MCF 10A (cell line): ENCODE measurements around the gene MPP1. TPM values are rescaled to one million over a fixed set of nuclear protein-coding genes. Genes with fewer than 3 reads are reported as not detected.
"Not testable (repeated sequence)": the region's sequence is repeated elsewhere in the genome, so short reads cannot be mapped to it uniquely, and the experiment has no call there.

Experiments
- BruUV-seq: library from RNA; stranded (reverse); fragments of 400-500 nt; replicated peaks from 2 replicates; lab custom pipeline; 2021; lab: Mats Ljungman, UMichigan
- CTCF ChIA-PET: fragments of 300-600 bp; sonication (Branson Sonifier 250); formaldehyde crosslinking; extraction: SDS; loops from one replicate; lab custom pipeline; 2021; ENCODE audit warnings: antibody characterized with exemption, inconsistent platforms; lab: Yijun Ruan, JAX
- POLR2A ChIA-PET: fragments of 300-600, 350-650 bp; sonication (Branson Sonifier 250); formaldehyde crosslinking; extraction: SDS; loops from one replicate; lab custom pipeline; 2020; ENCODE audit warnings: antibody characterized with exemption, inconsistent platforms; lab: Yijun Ruan, JAX
- DNase-seq: peaks from one replicate; pipeline ENCODE4 v3.0.0-alpha.2; 2018; ENCODE audit not compliant: unreplicated experiment
- H3K27ac Mint-ChIP-seq: one replicate; pipeline ENCODE4 v1.8.0; 2022; ENCODE audit warnings: mild to moderate bottlenecking, low read depth, mixed read lengths; ENCODE audit not compliant: unreplicated experiment
- H3K27me3 Mint-ChIP-seq: one replicate; pipeline ENCODE4 v1.8.0; 2022; ENCODE audit warnings: mixed read lengths; ENCODE audit not compliant: insufficient read depth, unreplicated experiment
- H3K36me3 Mint-ChIP-seq: one replicate; pipeline ENCODE4 v1.8.0; 2022; ENCODE audit warnings: mild to moderate bottlenecking, moderate library complexity, mixed read lengths; ENCODE audit not compliant: insufficient read depth, unreplicated experiment
- H3K4me1 Mint-ChIP-seq: one replicate; pipeline ENCODE4 v1.8.0; 2022; ENCODE audit warnings: mixed read lengths; ENCODE audit not compliant: insufficient read depth, unreplicated experiment
- H3K4me3 Mint-ChIP-seq: one replicate; pipeline ENCODE4 v1.8.0; 2022; ENCODE audit warnings: mild to moderate bottlenecking, moderate library complexity, mixed read lengths; ENCODE audit not compliant: unreplicated experiment
- H3K9me3 Mint-ChIP-seq: one replicate; pipeline ENCODE4 v1.8.0; 2022; ENCODE audit warnings: mixed read lengths; ENCODE audit not compliant: unreplicated experiment
- CTCF ChIP-seq: fragments of 200-600 bp; IDR thresholded peaks from one replicate; pipeline ENCODE4 v1.8.0; 2022; ENCODE audit warnings: antibody characterized with exemption, mild to moderate bottlenecking; ENCODE audit not compliant: unreplicated experiment
- intact Hi-C: fragments of 100-400 bp; cut with micrococcal nuclease; formaldehyde crosslinking; loops from 2 replicates; pipeline ENCODE4 v1.14.1; 2022
- total RNA-seq: library from RNA; stranded (reverse); gene quantifications from 2 replicates; pipeline ENCODE4 v1.2.3, GENCODE V29; 2022

MPP1 gene
- total RNA-seq, 1 experiment from 2014 or later: 11.8 TPM

- no peak for DNase-seq
- intact Hi-C loops: no loop called here
- Mint-ChIP-seq H3K36me3 (no peaks in the 10 kb centered on the region), H3K4me3 (no peak overlapping the region), H3K4me1 (no peaks in the 10 kb centered on the region), H3K9me3 (no peaks in the 10 kb centered on the region), H3K27ac (no peak overlapping the region), H3K27me3 (peaks cover 53% of the 10 kb centered on the region)
- ChIA-PET POLR2A (interaction anchor here (0.6 kb wide), 1 partner anchor 14 kb away, joined by 4 read pairs; no protein-coding TSS in a partner anchor), CTCF (interaction anchor here (1.1 to 1.3 kb wide), 2 partner anchors 11 to 17 kb away, joined by 3 read pairs; no protein-coding TSS in a partner anchor)
- BruUV-seq: no TSS peak
- no peak for TF ChIP-seq CTCF
Measured at GRCh38 chrX:154818916-154819770, 13.9 kb upstream of the MPP1 start.

GRCh38 chrX:154817048-154817618, 11.8 kb upstream of the MPP1 start:
- DNase-seq, H3K36me3 Mint-ChIP-seq, CTCF ChIA-PET, H3K9me3 Mint-ChIP-seq, intact Hi-C loops, POLR2A ChIA-PET, H3K4me3 Mint-ChIP-seq, H3K4me1 Mint-ChIP-seq, BruUV-seq, H3K27ac Mint-ChIP-seq: not testable (repeated sequence)
- H3K27me3 Mint-ChIP-seq: peaks cover 59% of the 10 kb centered on the region

GRCh38 chrX:154816326-154816898, 11.1 kb upstream of the MPP1 start:
- H3K4me1 Mint-ChIP-seq, POLR2A ChIA-PET, DNase-seq, H3K9me3 Mint-ChIP-seq, H3K4me3 Mint-ChIP-seq, BruUV-seq, H3K36me3 Mint-ChIP-seq, H3K27ac Mint-ChIP-seq, intact Hi-C loops, CTCF ChIA-PET: not testable (repeated sequence)
- peaks cover 59% of the 10 kb centered on the region for H3K27me3 Mint-ChIP-seq

GRCh38 chrX:154815274-154815818, 10.1 kb upstream of the MPP1 start:
- ChIA-PET POLR2A (no interaction called here), CTCF (no interaction called here)
- Mint-ChIP-seq H3K9me3 (no peaks in the 10 kb centered on the region), H3K27ac (no peak overlapping the region), H3K36me3 (no peaks in the 10 kb centered on the region), H3K4me1 (no peaks in the 10 kb centered on the region), H3K27me3 (peaks cover 48% of the 10 kb centered on the region), H3K4me3 (no peak overlapping the region)
- TF ChIP-seq CTCF: no peak
- BruUV-seq: no TSS peak
- intact Hi-C loops: no loop called here
- no peak for DNase-seq
